Right lobe of liver (tissue), 6 donors: Measurements from ENCODE around the gene FHIP2A. TPM values are rescaled to one million over a fixed set of nuclear protein-coding genes. Genes with fewer than 3 reads are reported as not detected.

Experiments used
- ATAC-seq, 4 donors: fragments of 200-7000 bp; cut with Tn5 transposase; one replicate each; pipeline ENCODE4 v1.9.1; 2020; ENCODE audit warnings: mild to moderate bottlenecking in 4 of 4, moderate library complexity in 4 of 4
- DNase-seq, 3 donors: peaks; one replicate each; pipeline ENCODE4 v3.0.0-alpha.2; 2020
- H3K27ac ChIP-seq, 3 donors: fragments of 200-600 bp; one replicate each; pipeline ENCODE4 v1.8.0; 2022
- H3K27me3 ChIP-seq, 2 donors: fragments of 200-600 bp; one replicate each; pipeline ENCODE4 v1.8.0; 2022
- H3K36me3 ChIP-seq, 4 donors: fragments of 200-600 bp; sonication (generic) in 1 of 4; one replicate each; pipeline versions ENCODE4 v1.5.1 to v1.8.0; 2017 to 2022; ENCODE audit warnings: control low read depth in 1 of 4
- H3K4me1 ChIP-seq, 4 donors: fragments of 200-600 bp; sonication (generic) in 1 of 4; one replicate each; pipeline versions ENCODE4 v1.5.1 to v1.8.0; 2017 to 2022; ENCODE audit warnings: control low read depth in 1 of 4
- H3K4me3 ChIP-seq, 3 donors: fragments of 200-600 bp; one replicate each; pipeline ENCODE4 v1.8.0; 2022
- H3K9me3 ChIP-seq, 4 donors: fragments of 200-600 bp; sonication (generic) in 1 of 4; one replicate each; pipeline versions ENCODE4 v1.5.1 to v1.8.0; 2017 to 2022; ENCODE audit warnings: control low read depth in 1 of 4
- CTCF ChIP-seq, 4 donors: fragments of 200-600 bp in 3 of 4; fragments of 450-650 bp in 1 of 4; IDR thresholded peaks; one replicate each; pipeline versions ENCODE4 v1.5.1 to v1.8.0; 2016 to 2022; ENCODE audit warnings: antibody characterized with exemption in 4 of 4, mild to moderate bottlenecking in 2 of 4
- POLR2A ChIP-seq: fragments of 450-650 bp; IDR thresholded peaks from one replicate; pipeline ENCODE4 v1.6.1; 2017; ENCODE audit warnings: antibody characterized with exemption, mild to moderate bottlenecking
- WGBS: methylation state at CpG from one replicate; pipeline ENCODE4 v1.1.6; 2018; ENCODE audit warnings: low coverage, low lambda C conversion rate; ENCODE audit not compliant: insufficient coverage; ENCODE audit errors: missing lambda C conversion rate; 5-methylcytosine and 5-hydroxymethylcytosine counted together
- intact Hi-C, 2 donors: fragments of 100-400 bp; cut with DNase I; formaldehyde crosslinking; loops; one replicate each; pipeline versions ENCODE4 v1.11.2 to v1.14.1; 2022
- total RNA-seq, 6 experiments: library from RNA; depleted of rRNA in 2 of 6; stranded (reverse); fragments of >200 nt in 2 of 6; fragmentation: NEBNext Ultra II Directional in 3 of 6; extraction: Animal tissue kit (Norgen Biotek cat#: 25700) in 3 of 6; gene quantifications; one replicate each; pipeline versions ENCODE4 v1.1.0 to v1.2.4, GENCODE V29; 2016 to 2023
- donor health status: DM: no; HTN: yes; CAD: no.
- donor health status: DM: no; HTN: no; CAD: no.
- donor health status: DM: no; HTN: no; CAD: no.
- donor health status: DM: no; HTN: yes; CAD: no.
- donor health status: DM: no; HTN: yes; CAD: no.

The FHIP2A gene
- total RNA-seq, 6 experiments from 2014 or later: 17.4 to 22.8 (median 21.7) TPM

DNA sequence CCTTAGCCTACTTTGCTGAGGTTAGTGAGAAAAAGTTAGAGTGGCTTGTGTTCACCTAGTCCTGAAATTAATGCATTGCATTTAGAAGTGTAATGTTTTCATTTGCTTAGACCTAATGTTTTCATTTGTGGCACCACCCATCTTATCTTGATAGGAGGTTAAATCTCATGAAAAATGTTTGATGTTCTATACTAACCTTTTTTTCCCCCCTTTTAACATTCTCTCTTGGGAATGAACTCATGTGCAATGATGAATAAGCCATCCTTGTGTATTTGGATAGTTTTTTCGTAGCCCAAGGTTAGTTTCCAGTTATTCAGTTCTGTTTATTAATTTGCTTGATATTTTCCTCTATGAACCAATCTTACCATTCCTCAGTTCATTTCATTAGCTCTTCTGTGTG is 2.8 kb downstream of the FHIP2A start:
- no peak for DNase-seq
- no peaks in the 10 kb centered on the region for H3K9me3 ChIP-seq
- no peak overlapping the region for H3K4me3 ChIP-seq
- peaks cover 0 to 49% (median 16%) of the 10 kb centered on the region in 4 donors for H3K4me1 ChIP-seq
- TF ChIP-seq POLR2A (no peak), CTCF (IDR thresholded peaks at IDR 0.05) (no peak)
- 67% methylated on average over 1 of the region's 1 CpG for WGBS
- ATAC-seq: no peak
- no peaks in the 10 kb centered on the region for H3K27me3 ChIP-seq
- intact Hi-C loops: no loop called here
- H3K27ac ChIP-seq: no peak overlapping the region
- no peaks in the 10 kb centered on the region for H3K36me3 ChIP-seq

- H3K27ac ChIP-seq: no peak overlapping the region
- 28% methylated on average over 4 of the region's 4 CpGs for WGBS
These were observed 4.1 kb downstream of the FHIP2A start for GRCh38 chr10:114825513-114826253.

GRCh38 chr10:114829160-114829909 is 7.8 kb downstream of the FHIP2A start:
- Histone ChIP-seq H3K9me3 (no peaks in the 10 kb centered on the region), H3K27me3 (no peaks in the 10 kb centered on the region), H3K4me3 (no peak overlapping the region), H3K36me3 (peaks cover 0 to 31% (median 9%) of the 10 kb centered on the region in 4 donors), H3K4me1 (peaks cover 0 to 24% (median 9%) of the 10 kb centered on the region in 4 donors), H3K27ac (no peak overlapping the region)
- ATAC-seq (no peak), DNase-seq (no peak)
- intact Hi-C loops: no loop called here
- TF ChIP-seq POLR2A (no peak), CTCF (IDR thresholded peaks at IDR 0.05) (no peak)
- 46% methylated on average over 3 of the region's 4 CpGs for WGBS

More at GRCh38 chr10:114825513-114826253, 4.1 kb downstream of the FHIP2A start:
- DNase-seq: no peak
- Histone ChIP-seq H3K36me3 (no peaks in the 10 kb centered on the region), H3K4me1 (peaks cover 0 to 42% (median 13%) of the 10 kb centered on the region in 4 donors), H3K27me3 (no peaks in the 10 kb centered on the region), H3K9me3 (no peaks in the 10 kb centered on the region), H3K4me3 (no peak overlapping the region)
- TF ChIP-seq CTCF (IDR thresholded peaks at IDR 0.05) (no peak), POLR2A (no peak)
- intact Hi-C loops: no loop called here
- no peak for ATAC-seq

- DNase-seq (no peak), ATAC-seq (no peak)
- Histone ChIP-seq H3K4me3 (no peak overlapping the region), H3K27me3 (no peaks in the 10 kb centered on the region), H3K27ac (no peak overlapping the region), H3K36me3 (peaks cover 0 to 50% (median 16%) of the 10 kb centered on the region in 4 donors), H3K9me3 (no peaks in the 10 kb centered on the region), H3K4me1 (peaks cover 0 to 4% (median 0%) of the 10 kb centered on the region in 4 donors)
- intact Hi-C loops: no loop called here
- WGBS: 84% methylated on average over 6 of the region's 6 CpGs
- no peak for TF ChIP-seq POLR2A
- TF ChIP-seq CTCF (IDR thresholded peaks at IDR 0.05): no peak
These were observed 9.7 kb downstream of the FHIP2A start for GRCh38 chr10:114831186-114831867.
